H9 (cell line): ENCODE results near the gene NRK. TPM values are rescaled to one million over a fixed set of nuclear protein-coding genes. Genes with fewer than 3 reads are reported as not detected.

Experiments
- DNase-seq: peaks from one replicate; pipeline ENCODE4 v3.0.0-alpha.2; 2017
- H2AFZ ChIP-seq: one replicate; pipeline ENCODE4 v1.6.1; 2013; ENCODE audit warnings: mild to moderate bottlenecking, low read length, control low read depth, moderate library complexity
- H2AK5ac ChIP-seq: 2 replicates; pipeline ENCODE4 v1.6.1; 2013; ENCODE audit warnings: low read length, control low read depth, mixed read lengths; ENCODE audit not compliant: insufficient read length
- H2BK120ac ChIP-seq: one replicate; pipeline ENCODE4 v1.6.1; 2013; ENCODE audit warnings: low read depth, mild to moderate bottlenecking, low read length, control low read depth, inconsistent platforms; ENCODE audit not compliant: poor library complexity, severe bottlenecking
- H2BK12ac ChIP-seq: 2 replicates; pipeline ENCODE4 v1.6.1; 2013; ENCODE audit warnings: low read length, control low read depth, mixed read lengths, low read depth; ENCODE audit not compliant: insufficient read length
- H2BK15ac ChIP-seq: 2 replicates; pipeline ENCODE4 v1.6.1; 2013; ENCODE audit warnings: low read depth, low read length, control low read depth
- H2BK20ac ChIP-seq: one replicate; pipeline ENCODE4 v1.6.1; 2013; ENCODE audit warnings: low read depth, mild to moderate bottlenecking, low read length, control low read depth, inconsistent platforms; ENCODE audit not compliant: poor library complexity, severe bottlenecking
- H2BK5ac ChIP-seq: 2 replicates; pipeline ENCODE4 v1.6.1; 2013; ENCODE audit warnings: low read length, control low read depth, mixed read lengths; ENCODE audit not compliant: insufficient read length
- H3K14ac ChIP-seq: 2 replicates; pipeline ENCODE4 v1.6.1; 2013; ENCODE audit warnings: low read length, control low read depth; ENCODE audit not compliant: insufficient read depth
- H3K18ac ChIP-seq: 2 replicates; pipeline ENCODE4 v1.6.1; 2013; ENCODE audit warnings: low read depth, mild to moderate bottlenecking, mixed read lengths, low read length, control low read depth; ENCODE audit not compliant: insufficient read length
- H3K23ac ChIP-seq: 2 replicates; pipeline ENCODE4 v1.6.1; 2013; ENCODE audit warnings: low read length, control low read depth, mixed read lengths, low read depth; ENCODE audit not compliant: insufficient read length
- H3K23me2 ChIP-seq: 2 replicates; pipeline ENCODE4 v1.6.1; 2013; ENCODE audit warnings: low read depth, mild to moderate bottlenecking, mixed read lengths, low read length, control low read depth; ENCODE audit not compliant: insufficient read length, poor library complexity, severe bottlenecking
- H3K27ac ChIP-seq: 2 replicates; pipeline ENCODE4 v1.5.1; 2013; ENCODE audit warnings: low read length, control low read depth, mixed read lengths, low read depth; ENCODE audit not compliant: insufficient read length
- H3K27me3 ChIP-seq: 2 replicates; pipeline ENCODE4 v1.6.1; 2013; ENCODE audit warnings: low read length, control low read depth, inconsistent platforms; ENCODE audit not compliant: insufficient read depth
- H3K4ac ChIP-seq: 2 replicates; pipeline ENCODE4 v1.6.1; 2013; ENCODE audit warnings: low read depth, mild to moderate bottlenecking, control low read depth, inconsistent platforms, low read length, moderate library complexity
- H3K4me1 ChIP-seq: 2 replicates; pipeline ENCODE4 v1.6.1; 2013; ENCODE audit warnings: low read length, control low read depth, inconsistent platforms; ENCODE audit not compliant: insufficient read depth
- H3K4me2 ChIP-seq: 2 replicates; pipeline ENCODE4 v1.6.1; 2013; ENCODE audit warnings: low read length, control low read depth, mixed read lengths; ENCODE audit not compliant: insufficient read length, insufficient read depth
- H3K56ac ChIP-seq: 2 replicates; pipeline ENCODE4 v1.6.1; 2013; ENCODE audit warnings: low read depth, mild to moderate bottlenecking, mixed read lengths, low read length, control low read depth; ENCODE audit not compliant: insufficient read length
- H3K79me1 ChIP-seq: 2 replicates; pipeline ENCODE4 v1.6.1; 2013; ENCODE audit warnings: low read depth, mild to moderate bottlenecking, moderate library complexity, low read length, control low read depth, inconsistent platforms; ENCODE audit not compliant: insufficient read depth, poor library complexity, severe bottlenecking
- H3K79me2 ChIP-seq: 2 replicates; pipeline ENCODE4 v1.6.1; 2013; ENCODE audit warnings: low read length, control low read depth, inconsistent platforms; ENCODE audit not compliant: insufficient read depth
- H3K9ac ChIP-seq: 2 replicates; pipeline ENCODE4 v1.6.1; 2013; ENCODE audit warnings: low read length, control low read depth, mixed read lengths; ENCODE audit not compliant: insufficient read length; ENCODE audit errors: extremely low read depth
- H3K9me3 ChIP-seq: one replicate; pipeline ENCODE4 v1.6.1; 2013; ENCODE audit warnings: low read depth, low read length, inconsistent platforms; ENCODE audit not compliant: control insufficient read depth
- H3T11ph ChIP-seq: one replicate; pipeline ENCODE4 v1.6.1; 2013; ENCODE audit warnings: mild to moderate bottlenecking, low read length, control low read depth, inconsistent platforms
- H4K20me1 ChIP-seq: one replicate; pipeline ENCODE4 v1.6.1; 2013; ENCODE audit not compliant: control insufficient read depth, insufficient read length, insufficient read depth
- H4K5ac ChIP-seq: 2 replicates; pipeline ENCODE4 v1.6.1; 2013; ENCODE audit warnings: low read depth, mild to moderate bottlenecking, mixed read lengths, low read length, control low read depth; ENCODE audit not compliant: insufficient read length
- H4K8ac ChIP-seq: replicated peaks from 2 replicates; pipeline ENCODE4 v1.6.1; 2013; ENCODE audit warnings: low read length, control low read depth, mixed read lengths, low read depth; ENCODE audit not compliant: insufficient read length
- H4K91ac ChIP-seq: 2 replicates; pipeline ENCODE4 v1.6.1; 2013; ENCODE audit warnings: low read depth, mild to moderate bottlenecking, moderate library complexity, mixed read lengths, low read length, control low read depth; ENCODE audit not compliant: insufficient read length
- H3K27ac Mint-ChIP-seq, 3 experiments: 2 replicates in 2 of 3; 3 replicates in 1 of 3; pipeline ENCODE4 v1.8.0; 2020 to 2021; ENCODE audit warnings: mixed read lengths in 3 of 3, mild to moderate bottlenecking in 1 of 3, moderate library complexity in 1 of 3
- H3K27me3 Mint-ChIP-seq: 2 replicates; pipeline ENCODE4 v1.8.0; 2021; ENCODE audit warnings: low read depth, mild to moderate bottlenecking, moderate library complexity, mixed read lengths
- H3K36me3 Mint-ChIP-seq, 3 experiments: 2 replicates in 2 of 3; 3 replicates in 1 of 3; pipeline ENCODE4 v1.8.0; 2020 to 2021; ENCODE audit warnings: low read depth in 3 of 3, mixed read lengths in 3 of 3; ENCODE audit not compliant: insufficient read depth in 1 of 3
- H3K4me1 Mint-ChIP-seq, 2 experiments: 2 replicates each; pipeline ENCODE4 v1.8.0; 2020; ENCODE audit warnings: mixed read lengths in 2 of 2
- H3K4me3 Mint-ChIP-seq, 2 experiments: 2 replicates in 1 of 2; 3 replicates in 1 of 2; pipeline ENCODE4 v1.8.0; 2020 to 2021; ENCODE audit warnings: mild to moderate bottlenecking in 2 of 2, mixed read lengths in 2 of 2, moderate library complexity in 1 of 2
- H3K9me3 Mint-ChIP-seq, 2 experiments: 2 replicates in 1 of 2; 3 replicates in 1 of 2; pipeline ENCODE4 v1.8.0; 2020; ENCODE audit warnings: mild to moderate bottlenecking in 2 of 2, mixed read lengths in 2 of 2, moderate library complexity in 1 of 2
- WGBS: extraction: QIAGEN DNeasy Blood & Tissue Kit; methylation state at CpG from one replicate; pipeline ENCODE4 v1.1.7; 2013; ENCODE audit warnings: missing lambda C conversion rate, low lambda C conversion rate, mixed read lengths; ENCODE audit not compliant: insufficient read length; ENCODE audit errors: extremely low coverage; 5-methylcytosine and 5-hydroxymethylcytosine counted together
- total RNA-seq: library from RNA; stranded (reverse); gene quantifications from 2 replicates; pipeline ENCODE4 v1.2.1, GENCODE V29; 2021
- TF ChIP-seq, protein P1 (sequence below): fragments of 200-600 bp; sonication (generic); conservative IDR thresholded peaks from 3 replicates; pipeline ENCODE4 v1.8.0; 2021; ENCODE audit warnings: antibody characterized with exemption, mild to moderate bottlenecking

NRK gene
- total RNA-seq, 1 experiment from 2014 or later = 1.4 TPM

DNA sequence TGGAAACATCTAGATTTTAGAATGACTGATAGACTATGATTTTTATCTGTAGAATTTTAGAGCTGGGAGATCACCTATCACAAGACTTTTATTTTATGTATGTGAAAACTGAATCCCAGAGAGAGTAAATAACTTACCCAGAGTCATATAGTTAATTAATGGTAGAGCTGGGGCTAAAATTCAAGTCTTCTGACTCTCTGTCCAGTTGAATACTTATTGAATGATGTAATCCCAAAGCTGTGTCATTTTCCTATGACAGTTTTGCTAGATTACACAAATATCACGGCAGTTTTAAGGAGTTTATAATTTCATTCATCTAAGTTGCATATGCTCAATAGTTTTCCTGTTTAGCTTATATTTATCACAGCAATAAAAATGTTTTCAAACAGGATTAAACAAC, 6.7 kb downstream of the NRK start:
- Histone ChIP-seq H3K14ac (no peak overlapping the region), H4K91ac (no peak overlapping the region), H3K79me2 (no peaks in the 10 kb centered on the region), H3K27me3 (no peaks in the 10 kb centered on the region), H3K27ac (no peak overlapping the region), H3K9me3 (no peaks in the 10 kb centered on the region), H2AFZ (no peak overlapping the region), H2BK15ac (no peak overlapping the region), H2BK20ac (no peak overlapping the region), H3K4me1 (no peaks in the 10 kb centered on the region), H2BK12ac (no peak overlapping the region), H3T11ph (no peak overlapping the region), H4K8ac (no peak overlapping the region), H3K23ac (no peak overlapping the region), H4K5ac (no peak overlapping the region), H3K23me2 (no peaks in the 10 kb centered on the region), H3K79me1 (no peaks in the 10 kb centered on the region), H2AK5ac (no peak overlapping the region), H4K20me1 (no peaks in the 10 kb centered on the region), H2BK120ac (no peak overlapping the region), H3K9ac (no peak overlapping the region), H3K4ac (no peak overlapping the region), H3K18ac (no peak overlapping the region), H3K4me2 (no peak overlapping the region), H2BK5ac (no peak overlapping the region), H3K56ac (no peak overlapping the region)
- no CpG with 5 or more reads among the region's 1 CpG for WGBS
- Mint-ChIP-seq H3K27ac (no peak overlapping the region), H3K9me3 (peaks cover 0 to 34% of the 10 kb centered on the region in 2 experiments; a peak in 2 of 5 replicates), H3K36me3 (0 out of 7 replicates have a peak, but pooled peaks cover 0 to 2% (median 0%) of the 10 kb centered on the region in 3 experiments), H3K4me3 (no peak overlapping the region), H3K27me3 (peaks cover 9% of the 10 kb centered on the region), H3K4me1 (no peaks in the 10 kb centered on the region)
- DNase-seq = no peak
- TF ChIP-seq, protein P1, sequence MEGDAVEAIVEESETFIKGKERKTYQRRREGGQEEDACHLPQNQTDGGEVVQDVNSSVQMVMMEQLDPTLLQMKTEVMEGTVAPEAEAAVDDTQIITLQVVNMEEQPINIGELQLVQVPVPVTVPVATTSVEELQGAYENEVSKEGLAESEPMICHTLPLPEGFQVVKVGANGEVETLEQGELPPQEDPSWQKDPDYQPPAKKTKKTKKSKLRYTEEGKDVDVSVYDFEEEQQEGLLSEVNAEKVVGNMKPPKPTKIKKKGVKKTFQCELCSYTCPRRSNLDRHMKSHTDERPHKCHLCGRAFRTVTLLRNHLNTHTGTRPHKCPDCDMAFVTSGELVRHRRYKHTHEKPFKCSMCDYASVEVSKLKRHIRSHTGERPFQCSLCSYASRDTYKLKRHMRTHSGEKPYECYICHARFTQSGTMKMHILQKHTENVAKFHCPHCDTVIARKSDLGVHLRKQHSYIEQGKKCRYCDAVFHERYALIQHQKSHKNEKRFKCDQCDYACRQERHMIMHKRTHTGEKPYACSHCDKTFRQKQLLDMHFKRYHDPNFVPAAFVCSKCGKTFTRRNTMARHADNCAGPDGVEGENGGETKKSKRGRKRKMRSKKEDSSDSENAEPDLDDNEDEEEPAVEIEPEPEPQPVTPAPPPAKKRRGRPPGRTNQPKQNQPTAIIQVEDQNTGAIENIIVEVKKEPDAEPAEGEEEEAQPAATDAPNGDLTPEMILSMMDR = no peak
